HG02610 (cell line): ENCODE measurements around the gene TXN2.
"Not testable (repeated sequence)": the region's sequence is repeated elsewhere in the genome, so short reads cannot be mapped to it uniquely, and the experiment has no call there.

Experiments used
- ATAC-seq: cut with Tn5 transposase; IDR thresholded peaks from one replicate; pipeline ENCODE4 v1.9.1; 2021; ENCODE audit warnings: mild to moderate bottlenecking, moderate library complexity; ENCODE audit not compliant: unreplicated experiment

The TXN2 gene

DNA sequence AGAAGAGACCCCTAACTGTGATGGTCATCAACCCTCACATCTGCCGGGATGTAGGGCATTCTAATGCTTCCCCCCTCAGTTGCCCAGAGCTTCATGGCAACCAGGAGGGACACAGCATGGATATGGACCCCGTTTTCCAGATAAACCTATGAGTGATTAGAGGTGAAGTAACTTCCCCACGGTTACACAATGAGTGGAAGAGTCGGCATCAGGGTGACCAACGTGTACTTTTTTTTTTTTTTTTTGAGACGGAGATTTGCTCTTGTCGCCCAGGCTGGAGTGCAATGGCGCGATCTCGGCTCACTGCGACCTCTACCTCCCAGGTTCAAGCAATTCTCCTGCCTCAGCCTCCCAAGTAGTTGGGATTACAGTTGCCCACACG, 25.0 kb downstream of the TXN2 start:
- ATAC-seq = no peak

DNA sequence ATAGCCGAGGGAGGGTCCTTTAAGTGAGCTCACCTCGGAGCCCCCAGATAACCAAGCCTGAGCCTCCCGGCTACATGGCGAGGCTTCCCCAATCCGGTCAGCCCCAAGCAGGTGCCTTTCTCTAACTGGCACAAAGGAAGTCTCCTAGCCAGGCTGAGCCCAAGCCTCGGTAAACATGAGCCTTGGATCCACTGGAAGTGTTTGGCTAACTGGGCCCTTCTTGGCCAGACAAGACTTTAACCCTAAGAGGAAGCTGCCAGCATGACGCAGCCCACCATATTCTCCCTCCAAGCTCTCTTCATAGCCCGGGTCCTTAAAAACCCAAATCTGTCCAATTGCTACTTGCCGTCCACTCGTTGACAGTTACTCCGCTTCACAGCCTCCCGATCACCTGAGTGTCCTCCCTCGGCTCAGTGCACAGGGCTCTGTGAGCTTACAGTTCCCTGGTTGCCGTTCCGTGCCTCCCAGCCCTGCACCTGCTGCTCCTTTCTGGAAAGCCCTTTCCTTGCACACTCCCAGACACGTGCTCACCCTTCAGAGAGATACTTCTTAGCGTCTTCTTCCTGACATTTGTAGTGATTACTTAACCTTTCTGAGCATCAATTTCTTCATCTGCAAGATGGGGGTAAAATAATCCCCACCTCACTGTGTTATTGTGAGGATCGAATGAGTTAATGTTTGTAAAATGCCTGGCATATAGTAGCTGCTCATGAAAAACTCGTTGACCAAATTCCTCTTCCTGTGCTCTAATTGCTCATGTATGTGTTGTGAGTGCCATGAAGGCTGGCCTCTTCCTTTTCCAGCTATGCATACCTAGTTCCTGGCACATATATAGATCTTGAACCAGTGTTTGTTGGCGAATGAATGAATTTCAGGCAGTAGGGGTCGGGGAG, 25.6 kb downstream of the TXN2 start:
- ATAC-seq = no peak

DNA sequence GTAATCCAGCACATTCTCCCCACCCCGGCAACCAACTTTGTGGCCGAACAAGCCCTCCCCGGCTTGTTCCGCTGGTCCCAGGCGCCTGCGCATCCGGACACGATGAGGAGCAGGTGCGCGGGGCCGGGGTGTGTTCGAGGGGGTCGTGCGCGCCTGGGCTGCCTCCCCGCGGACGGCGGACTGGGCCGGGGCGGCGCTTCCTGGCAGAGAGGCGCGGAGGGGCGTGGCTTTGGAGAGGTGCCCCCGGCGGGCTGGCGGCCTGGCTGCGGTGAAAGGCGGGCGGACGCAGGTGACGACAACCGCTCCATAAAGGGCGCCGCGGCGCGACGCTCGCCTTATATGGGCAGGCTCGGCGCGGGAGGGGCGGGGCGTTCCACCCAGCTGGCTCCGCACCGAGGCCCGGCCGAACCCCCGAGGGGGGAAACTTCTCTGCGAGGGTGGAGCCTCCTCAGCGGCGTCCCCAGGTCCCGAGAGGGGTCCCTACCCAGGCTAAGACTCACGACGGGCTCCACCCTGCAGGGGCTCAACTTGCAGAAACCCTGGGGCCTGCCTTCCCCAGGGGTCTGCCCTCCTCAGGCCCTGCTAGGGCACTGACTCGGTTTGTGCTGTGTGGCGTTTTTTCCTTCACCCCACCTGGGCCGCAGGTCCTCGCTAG, 26.4 kb downstream of the TXN2 start:
- ATAC-seq = peak; percentile 61

DNA sequence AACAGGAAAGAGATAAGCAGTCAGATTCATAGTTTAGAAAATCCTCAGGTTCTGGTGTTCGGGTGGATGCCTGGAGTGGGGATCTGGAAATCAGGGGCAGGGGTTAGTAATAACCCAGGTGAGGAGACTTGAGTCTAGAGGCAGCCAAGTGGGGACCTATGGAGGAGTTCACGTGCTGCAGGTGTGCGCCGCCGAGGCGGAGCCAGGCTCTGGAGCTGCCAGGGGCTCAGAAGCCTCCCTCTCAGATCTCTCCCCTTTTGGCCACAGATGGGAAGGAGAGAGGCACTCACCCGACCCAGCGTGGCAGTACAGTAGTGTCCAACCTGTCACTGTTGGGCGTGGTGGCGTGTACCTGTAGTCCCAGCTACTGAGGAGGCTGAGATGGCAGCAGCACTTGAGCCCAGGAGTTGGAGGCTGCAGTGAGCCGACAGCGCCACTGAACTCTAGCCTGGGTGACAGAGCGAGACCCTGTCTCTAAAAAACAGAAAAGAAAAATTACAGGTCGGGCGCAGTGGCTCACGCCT, 27.5 kb downstream of the TXN2 start:
- no peak for ATAC-seq

DNA sequence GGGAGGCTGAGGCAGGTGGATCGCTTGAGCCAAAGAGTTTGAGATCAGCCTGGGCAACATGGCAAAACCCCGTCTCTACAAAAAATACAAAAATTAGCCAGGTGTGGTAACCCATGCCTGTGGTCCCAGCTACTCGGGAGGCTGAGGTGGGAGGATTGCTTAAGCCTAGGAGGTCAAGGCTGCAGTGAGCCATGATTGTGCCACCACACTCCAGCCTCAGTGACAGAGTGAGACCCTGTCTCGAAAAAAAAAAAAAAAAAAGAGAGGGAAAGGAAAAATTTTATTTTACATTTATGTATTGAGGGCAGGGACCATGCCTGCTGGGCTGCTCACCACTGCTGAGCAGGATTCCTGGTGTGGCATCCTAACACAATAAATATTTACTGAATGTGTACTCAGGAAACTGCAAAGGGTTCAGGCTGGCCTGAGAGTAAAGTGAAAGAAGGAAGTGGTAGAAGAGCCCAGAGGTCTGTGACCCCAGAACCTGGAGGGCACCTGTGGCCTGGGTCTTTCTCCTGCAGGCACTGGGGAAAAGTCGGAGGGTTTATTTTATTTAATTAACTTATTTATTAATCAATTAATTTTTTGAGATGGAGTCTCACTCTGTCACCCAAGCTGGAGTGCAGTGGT, 28.3 kb downstream of the TXN2 start:
- ATAC-seq = not testable (repeated sequence)

DNA sequence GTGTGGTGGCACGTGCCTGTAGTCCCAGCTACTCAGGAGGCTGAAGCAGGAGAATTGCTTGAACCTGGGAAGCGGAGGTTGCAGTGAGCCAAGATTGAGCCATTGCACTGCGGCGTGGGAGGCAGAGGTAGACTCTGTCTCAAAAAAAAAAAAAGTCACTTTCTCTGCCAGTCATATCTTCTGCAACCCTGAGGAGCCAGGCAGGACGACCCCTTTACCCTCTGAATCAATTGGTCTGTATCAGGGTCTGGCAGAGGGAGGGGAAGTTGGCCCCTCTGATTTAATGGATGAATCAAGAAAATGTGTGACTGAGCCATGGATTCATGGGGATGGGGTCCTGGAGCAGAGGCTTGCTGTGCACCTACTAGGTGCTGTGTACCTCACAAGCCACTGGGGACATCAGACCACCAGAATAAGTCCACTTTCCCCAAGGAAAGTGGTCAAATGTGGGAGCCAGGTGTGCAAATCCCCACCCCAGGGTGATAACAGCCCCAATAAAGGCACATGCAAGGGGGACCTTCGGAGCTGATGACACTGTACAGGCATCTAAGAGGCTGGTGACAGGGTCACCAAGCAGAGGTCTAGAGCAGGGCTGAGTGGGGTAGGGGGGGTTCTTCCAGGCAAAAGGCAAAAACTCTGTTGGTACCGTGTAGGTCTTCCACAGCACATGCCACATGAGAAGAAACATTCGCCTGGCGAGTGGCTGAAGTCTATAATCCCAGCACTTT, 29.0 kb downstream of the TXN2 start:
- ATAC-seq = no peak

DNA sequence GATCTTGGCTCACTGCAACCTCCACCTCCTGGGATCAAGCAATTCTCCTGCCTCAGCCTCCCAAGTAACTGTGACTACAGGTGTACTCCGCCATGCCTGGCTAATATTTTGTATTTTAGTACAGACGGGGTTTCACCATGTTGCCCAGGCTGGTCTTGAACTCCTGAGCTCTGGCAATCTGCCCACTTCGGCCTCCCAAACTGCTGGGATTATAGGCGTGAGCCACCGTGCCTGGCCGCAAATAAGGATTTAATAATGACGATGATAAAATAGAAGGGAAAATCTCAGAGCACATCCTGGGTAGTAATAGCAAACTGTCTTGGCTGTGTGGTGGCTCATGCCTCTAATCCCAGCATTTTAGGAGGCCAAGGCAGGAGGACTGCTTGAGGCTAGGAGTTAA, 30.5 kb downstream of the TXN2 start:
- ATAC-seq = not testable (repeated sequence)

DNA sequence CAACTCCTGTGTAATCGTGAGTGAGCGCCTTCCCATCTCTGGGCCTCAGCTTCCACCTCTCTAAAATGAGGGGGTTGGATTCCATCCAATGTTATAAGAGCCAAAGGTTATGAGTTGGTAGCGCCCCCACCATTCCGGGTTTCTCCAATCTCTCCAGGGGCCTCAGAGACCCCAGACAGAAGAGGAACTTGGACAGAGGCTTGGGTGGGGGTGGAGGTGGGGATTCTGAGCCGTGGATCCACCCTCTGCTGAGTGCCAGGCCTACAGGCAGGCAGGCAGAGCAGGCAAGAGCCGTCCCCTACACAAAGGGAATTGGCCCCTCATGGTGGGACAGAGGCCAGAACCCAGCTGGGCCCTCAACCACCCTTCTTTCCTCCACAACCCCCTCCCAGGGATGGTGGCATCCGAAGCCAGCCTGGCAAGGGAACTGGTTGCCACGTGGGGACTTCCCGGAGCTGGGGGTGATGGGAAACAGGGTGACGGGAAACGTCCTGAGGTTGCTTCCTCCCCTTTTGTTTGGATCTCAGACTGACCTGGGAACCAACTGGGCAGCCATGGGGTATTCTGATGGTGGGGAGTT, 31.8 kb downstream of the TXN2 start:
- no peak for ATAC-seq

DNA sequence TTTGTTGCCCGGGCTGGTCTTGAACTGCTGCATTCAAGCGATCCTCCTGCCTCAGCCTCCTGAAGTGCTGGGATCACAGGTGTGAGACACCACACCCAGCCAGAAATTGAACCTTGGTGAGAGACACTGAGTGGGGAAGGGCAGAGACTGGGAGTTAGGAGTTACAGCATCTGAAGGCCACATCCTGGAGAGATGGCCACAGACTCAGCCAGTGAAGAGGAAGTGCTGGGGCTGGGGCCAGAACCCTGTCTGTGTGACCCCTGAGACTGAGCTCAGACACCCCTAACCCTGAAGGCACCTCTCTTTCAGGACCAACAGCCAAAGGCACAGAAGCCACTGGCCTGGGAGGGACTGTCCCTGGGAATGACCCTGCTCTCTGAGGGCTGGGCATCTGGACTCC, 33.8 kb downstream of the TXN2 start:
- ATAC-seq = no peak

DNA sequence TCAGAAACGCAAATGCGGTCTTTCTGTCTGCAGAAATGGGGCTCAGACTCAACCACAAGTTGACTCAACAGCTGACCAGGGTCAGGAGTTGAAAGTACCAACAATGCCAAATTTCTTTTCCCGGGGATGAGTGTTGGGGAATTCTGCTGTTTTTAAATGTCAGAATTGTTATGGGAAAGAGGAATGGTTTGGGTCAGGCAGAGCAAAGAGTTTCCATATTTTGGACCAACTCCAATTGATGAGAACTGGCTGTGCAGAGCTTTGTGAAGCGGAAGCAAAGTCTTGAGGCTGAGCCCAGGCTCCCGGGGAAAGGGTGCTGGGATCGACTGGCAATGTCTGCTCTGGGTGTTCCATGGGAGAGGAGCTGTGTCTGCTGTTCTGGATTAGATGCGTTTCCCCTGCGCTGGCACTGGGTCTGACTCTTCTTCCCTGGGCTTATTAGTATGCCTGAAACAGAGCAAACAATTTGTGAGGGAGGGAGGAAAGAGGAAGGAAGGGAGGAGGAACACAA, 36.2 kb downstream of the TXN2 start:
- ATAC-seq = no peak

DNA sequence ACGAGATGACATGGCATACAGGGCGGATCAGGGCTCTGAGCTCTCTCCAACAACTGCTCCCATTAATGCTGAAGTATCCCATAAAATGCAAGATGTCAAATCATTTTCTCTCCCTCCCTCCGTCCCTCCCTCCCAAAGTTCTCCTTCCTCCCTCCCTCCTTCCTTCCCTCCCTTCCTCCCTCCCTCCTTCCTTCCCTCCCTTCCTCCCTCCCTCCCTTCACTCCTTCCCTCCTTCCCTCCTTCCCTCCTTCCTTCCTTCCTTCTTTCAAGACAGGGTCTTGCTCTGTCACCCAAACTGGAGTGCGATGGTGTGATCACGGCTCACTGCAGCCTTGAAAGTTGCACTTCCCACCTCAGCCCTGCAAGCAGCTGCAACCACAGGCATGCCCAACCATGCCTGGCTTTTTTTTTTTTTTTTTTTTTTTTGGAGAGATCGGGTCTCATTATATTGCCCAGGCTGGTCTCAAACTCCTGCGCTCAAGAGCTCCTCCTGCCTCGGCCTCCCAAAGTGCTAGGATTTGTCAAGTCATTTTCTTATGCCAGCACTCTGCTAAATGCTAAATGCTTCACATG, 38.2 kb downstream of the TXN2 start:
- no peak for ATAC-seq

DNA sequence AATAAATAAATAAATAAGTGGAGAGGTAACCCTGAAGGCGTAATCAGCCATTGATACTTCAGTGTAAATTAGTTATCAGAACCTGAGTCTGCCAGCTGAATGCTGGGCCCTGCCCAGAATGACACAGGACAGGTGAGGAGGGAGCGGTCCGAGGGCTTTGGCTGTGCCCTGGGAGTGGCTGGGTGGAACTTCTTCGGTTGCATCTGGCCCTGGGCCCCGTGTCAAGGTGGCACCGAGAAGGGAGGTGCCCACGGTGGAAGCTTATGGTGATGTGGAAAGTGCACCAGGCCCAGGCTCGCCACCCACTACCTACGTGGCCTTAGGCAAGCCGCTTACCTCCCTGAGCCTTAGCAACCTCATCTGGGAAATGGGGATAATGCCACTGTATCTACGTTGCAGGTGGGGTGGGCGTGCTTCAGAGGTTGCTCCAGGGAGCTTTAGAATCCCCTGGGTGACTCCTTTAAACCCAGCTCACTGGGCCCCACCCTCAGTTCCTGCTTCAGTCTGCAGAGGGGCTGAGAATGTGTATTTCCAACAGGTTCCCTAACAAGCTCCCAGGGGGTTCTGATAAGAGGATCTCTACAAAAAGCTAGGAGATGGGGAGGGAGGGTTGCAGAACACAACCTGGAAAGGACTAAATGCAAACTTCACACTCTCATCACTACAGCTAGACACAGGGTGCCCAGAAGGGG, 38.8 kb downstream of the TXN2 start:
- no peak for ATAC-seq

DNA sequence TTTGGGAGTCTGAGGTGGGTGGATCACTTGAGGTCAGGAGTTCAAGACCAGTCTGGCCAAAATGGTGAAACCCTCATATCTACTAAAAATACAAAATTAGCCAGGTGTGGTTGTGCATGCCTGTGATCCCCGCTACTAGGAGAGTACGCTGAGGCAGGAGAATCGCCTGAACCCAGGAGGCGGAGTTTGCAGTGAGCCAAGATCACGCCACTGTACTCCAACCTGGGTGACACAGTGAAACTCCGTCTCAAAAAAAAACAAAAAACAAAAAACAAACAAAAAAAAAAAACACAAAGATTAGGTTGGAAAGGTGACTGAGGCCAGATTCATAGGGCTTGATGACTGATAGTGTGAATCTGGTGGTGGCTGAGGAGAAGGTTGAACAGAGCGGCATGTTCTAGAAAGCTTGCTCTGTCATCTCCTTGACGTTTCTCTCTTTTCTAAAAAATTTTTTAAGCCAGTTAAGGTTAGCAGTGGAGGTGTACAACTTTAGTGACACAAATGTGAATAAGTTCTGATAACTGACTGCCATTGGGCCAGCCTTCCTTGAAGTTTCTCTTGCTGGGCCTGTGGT, 40.9 kb downstream of the TXN2 start:
- ATAC-seq = no peak

DNA sequence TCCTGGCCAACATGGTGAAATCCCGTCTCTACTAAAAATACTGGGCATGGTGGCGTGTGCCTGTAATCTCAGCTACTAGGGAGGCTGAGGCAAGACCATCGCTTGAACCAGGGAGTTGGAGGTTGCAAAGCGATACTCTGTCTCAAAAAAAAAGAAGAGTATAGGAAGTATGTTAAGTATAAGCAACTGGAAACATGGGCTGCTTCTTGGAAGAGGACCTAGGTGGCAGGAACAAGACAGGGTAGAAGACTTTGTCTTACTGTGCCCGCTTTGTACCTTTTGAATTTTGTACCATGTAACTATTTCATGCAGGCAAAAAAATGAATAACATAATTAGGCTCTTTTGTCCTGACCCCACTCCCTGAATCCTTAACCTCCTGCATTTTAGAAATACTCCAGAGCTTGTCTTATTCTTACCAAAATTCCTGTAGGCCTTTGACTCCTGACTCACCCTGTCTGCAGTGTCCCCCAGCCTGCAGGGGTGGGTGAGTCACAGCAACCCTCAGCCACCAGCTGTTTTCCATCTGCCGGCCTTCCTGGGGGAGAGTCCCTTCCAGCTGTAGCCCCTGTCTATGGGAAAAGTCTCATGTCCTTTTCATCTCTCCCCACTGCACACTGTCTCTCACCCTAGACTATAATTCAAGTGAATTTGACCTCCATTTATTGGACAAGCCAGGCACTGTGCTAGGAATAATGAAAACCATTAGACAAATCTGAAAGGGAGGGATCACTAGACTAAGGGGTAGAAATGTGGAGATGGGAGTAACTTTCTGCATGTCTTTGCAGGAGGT, 41.8 kb downstream of the TXN2 start:
- ATAC-seq = no peak

DNA sequence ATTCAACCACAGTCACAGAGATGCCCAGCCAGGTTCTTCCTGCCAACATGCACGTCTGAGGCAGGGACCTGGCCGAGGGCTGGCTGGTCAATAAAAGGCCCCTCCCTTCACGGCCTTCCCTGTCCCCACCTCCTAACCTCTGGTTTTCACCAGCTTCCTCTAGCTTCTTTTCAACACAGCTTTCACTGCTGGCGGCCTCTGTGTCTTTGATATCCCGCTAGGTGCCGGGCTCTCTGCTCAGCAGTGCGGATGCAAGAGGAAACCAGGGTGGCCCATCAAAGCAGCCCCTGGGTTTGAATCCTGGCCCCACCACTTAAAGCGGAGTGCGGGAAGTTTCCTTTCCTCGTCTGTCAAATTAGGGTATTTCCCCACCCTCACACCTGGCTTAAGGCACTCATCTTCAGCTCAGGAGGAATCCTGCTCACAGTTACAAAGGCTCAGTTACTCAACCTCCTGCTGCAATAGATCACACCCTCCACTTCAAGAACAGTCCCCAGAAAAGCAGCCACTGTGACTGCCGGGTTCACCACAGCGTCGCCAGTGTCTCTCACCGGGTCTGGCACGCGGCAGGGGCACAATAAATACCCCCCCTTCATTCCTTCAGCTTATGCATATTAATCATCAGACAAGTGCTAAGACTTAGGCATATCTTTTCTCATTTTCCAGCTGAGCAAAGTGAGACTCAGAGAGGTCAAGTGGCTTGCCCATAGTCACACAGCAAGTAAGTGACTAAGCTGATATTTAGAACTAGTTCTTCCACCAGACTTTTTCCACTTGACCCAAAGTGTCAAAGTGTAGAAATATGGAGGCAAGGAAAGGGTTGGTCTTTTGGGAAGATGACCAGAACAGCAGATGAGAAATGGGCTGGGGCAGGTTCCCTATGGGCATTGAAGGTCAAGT, 45.7 kb downstream of the TXN2 start:
- ATAC-seq = peak; percentile 66

DNA sequence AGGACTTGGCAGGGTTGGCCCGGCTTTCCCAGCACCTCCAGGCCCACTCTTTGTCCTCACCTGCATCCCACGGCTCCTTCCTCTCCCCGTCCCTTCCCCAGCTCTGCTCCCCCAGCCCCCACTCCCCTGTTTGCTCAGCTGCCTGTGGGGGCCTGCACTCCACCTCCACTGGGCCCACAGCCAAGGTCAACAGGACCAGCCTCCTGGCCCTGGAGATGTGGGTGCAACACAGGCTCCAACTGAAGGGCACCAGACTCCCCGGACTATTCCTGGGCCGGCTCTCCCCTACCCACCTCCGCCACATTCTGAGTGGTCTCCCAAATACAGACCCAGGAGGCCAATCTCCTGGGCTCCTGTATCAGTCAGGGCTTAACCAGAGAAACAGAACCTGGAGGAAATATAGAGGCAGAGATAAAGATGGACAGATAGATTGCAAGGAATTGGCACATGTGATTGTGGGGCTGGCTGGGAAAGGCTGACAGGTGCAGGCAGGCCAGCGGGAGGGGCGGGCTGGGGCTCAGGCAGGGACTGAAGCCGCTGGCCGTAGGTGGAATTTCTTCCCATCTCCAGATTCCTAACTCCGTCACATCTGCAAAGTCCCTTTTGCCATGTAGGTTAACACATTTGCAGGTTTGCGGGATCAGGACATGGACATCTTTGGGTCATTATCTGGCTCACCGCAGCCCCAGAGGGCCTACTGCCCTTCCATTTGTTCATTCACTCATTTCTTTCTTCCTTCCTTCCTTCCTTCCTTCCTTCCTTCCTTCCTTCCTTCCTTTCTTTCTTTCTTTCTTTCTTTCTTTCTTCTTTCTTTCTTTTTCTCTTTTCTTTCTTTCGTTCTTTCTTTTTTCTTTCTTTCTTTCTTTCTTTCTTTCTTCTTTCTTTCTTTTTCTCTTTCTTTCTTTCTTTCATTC, 47.9 kb downstream of the TXN2 start:
- ATAC-seq = no peak
